GM12872 (cell line): ENCODE measurements around the gene LUM.

ENCODE experiments used
- TF ChIP-seq, protein P1 (sequence below): IDR thresholded peaks from 3 replicates; pipeline ENCODE4 v1.5.1; 2011; ENCODE audit warnings: low read depth, mild to moderate bottlenecking, low read length, moderate library complexity; ENCODE audit not compliant: insufficient read depth

Gene LUM

DNA sequence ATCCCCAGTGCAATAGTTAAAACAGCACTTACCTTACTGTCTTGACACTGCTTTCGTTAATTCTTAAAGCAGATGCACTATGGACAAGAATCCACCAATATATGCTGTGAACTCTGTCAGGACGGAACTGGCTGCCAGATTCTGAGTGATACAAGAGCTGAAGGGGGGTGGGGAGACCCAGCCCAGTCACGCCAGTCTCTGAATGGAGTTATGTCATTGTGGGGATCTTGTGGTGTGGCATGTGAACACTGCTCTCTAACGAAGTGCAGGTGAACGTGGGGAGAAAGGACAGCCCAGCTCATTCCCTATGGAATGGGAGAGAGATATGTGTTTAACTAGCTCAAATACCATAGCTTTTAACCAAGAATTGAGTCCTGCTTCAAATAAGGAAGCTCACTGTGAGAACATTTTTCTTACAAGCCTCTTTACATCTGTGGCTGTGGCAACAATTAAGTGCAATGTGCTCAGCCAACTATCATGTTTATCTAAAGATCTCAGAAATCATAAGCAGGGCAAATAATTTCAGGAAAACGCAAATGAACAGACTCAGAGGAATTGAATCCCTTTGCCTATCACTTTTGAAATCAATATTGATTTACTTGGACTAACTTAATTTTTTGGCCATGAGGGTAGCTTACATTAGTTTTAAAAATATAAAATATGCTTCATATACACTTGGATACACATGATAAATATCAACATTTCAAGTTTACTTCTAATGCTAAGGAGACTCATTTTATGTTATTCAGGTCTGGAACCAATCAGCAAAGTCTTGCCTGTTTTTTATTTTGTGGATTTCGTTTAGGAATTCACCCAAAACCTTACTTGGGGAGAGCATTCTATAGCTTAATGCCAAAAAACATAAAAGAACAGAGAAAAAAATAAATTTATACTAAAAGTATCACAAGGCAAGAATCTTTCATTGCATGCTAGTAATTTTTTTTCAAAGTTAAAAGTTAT lies at the start of gene LUM:
Gene LUM, minus strand, starts transcription at position 129 of the 960 bp plus-strand sequence. CDS start 2,515 bp downstream, outside the sequence.
- TF ChIP-seq, protein P1, sequence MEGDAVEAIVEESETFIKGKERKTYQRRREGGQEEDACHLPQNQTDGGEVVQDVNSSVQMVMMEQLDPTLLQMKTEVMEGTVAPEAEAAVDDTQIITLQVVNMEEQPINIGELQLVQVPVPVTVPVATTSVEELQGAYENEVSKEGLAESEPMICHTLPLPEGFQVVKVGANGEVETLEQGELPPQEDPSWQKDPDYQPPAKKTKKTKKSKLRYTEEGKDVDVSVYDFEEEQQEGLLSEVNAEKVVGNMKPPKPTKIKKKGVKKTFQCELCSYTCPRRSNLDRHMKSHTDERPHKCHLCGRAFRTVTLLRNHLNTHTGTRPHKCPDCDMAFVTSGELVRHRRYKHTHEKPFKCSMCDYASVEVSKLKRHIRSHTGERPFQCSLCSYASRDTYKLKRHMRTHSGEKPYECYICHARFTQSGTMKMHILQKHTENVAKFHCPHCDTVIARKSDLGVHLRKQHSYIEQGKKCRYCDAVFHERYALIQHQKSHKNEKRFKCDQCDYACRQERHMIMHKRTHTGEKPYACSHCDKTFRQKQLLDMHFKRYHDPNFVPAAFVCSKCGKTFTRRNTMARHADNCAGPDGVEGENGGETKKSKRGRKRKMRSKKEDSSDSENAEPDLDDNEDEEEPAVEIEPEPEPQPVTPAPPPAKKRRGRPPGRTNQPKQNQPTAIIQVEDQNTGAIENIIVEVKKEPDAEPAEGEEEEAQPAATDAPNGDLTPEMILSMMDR: no peak

- TF ChIP-seq, protein P1: no peak
These were observed 49.7 kb upstream of the LUM start for GRCh38 chr12:91161009-91161408.

DNA sequence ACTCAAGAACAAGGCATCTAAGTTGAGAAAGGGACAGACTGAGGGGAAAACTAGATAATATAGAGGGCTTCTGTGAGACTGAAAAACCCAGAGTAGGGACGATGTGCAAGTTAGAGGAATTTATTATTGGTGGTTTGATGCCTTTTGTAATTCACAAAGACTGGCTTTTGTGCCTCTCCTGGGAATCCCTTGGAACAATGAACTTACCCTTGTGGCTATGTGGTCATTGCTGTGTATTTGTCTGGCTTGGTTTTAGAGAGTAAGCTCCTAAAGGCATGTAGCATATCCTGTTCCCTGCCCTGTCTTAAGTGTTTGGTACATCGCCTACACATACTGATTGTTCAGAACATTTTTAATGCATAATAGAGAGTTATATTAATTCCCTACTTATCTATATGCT lies 44.7 kb upstream of the LUM start:
- TF ChIP-seq, protein P1: no peak

- TF ChIP-seq, protein P1: no peak
These were observed 42.8 kb upstream of the LUM start for GRCh38 chr12:91154131-91154530.

GRCh38 chr12:91144053-91144452 lies 32.8 kb upstream of the LUM start:
- TF ChIP-seq, protein P1: no peak

- TF ChIP-seq, protein P1: no peak
These were observed 31.9 kb upstream of the LUM start for GRCh38 chr12:91143206-91143605.

GRCh38 chr12:91142221-91142631 lies 30.9 kb upstream of the LUM start:
- TF ChIP-seq, protein P1: no peak
